A549 (cell line): ENCODE measurements around the gene PI4K2B.

Experiments used
- CHD4 ChIP-seq: fragments of 200-600 bp; sonication (generic); IDR thresholded peaks from 2 replicates; pipeline ENCODE4 v1.6.1; 2016; ENCODE audit warnings: antibody characterized with exemption, mild to moderate bottlenecking, borderline replicate concordance
- NR3C1 ChIP-seq: fragments of >200 bp; sonication (Bioruptor Twin); formaldehyde crosslinking; IDR thresholded peaks from 3 replicates; pipeline ENCODE4 v1.6.1; 2017

DNA sequence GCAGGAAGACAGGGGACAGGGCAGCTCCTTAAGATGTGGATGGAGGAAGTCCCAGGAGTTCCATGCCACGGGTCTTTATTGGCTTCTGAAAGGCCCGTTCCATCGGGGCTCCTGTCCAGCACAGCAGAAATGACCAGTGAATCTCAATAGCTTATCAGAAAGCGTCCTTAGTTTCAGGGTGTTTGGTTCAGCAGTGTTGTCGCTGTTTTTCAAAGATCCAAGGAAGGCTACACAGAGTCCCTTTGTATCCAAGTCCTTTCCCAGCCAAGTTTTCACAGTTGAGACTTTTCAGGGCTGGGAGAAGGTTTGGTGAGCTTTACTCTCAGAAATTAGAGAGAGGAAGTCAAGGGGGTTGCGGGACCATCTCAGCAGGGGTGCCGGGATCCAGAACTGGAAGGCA is 73.8 kb downstream of the PI4K2B start:
- TF ChIP-seq CHD4 (no peak), NR3C1 (no peak)
